Fibroblast of the aortic adventitia (primary cell): ENCODE data around the gene TBC1D22A. TPM values are rescaled to one million over a fixed set of nuclear protein-coding genes. Genes with fewer than 3 reads are reported as not detected.

Experiments
- DNase-seq: peaks from one replicate; pipeline ENCODE4 v3.0.0-alpha.2; 2010; ENCODE audit warnings: low read depth
- H3K4me3 ChIP-seq: 2 replicates; pipeline ENCODE4 v1.5.1; 2011; ENCODE audit warnings: low read depth, mild to moderate bottlenecking, control low read depth, low read length, moderate library complexity
- CTCF ChIP-seq: IDR thresholded peaks from 2 replicates; pipeline ENCODE4 v1.5.1; 2011; ENCODE audit warnings: mild to moderate bottlenecking, low read length, control low read depth, inconsistent platforms; ENCODE audit not compliant: insufficient read depth
- total RNA-seq: library from RNA; depleted of rRNA; stranded (reverse); fragments of >200 nt; gene quantifications from 2 replicates; pipeline ENCODE4 v1.2.3, GENCODE V29; 2012; ENCODE audit warnings: low replicate concordance

Gene TBC1D22A
- total RNA-seq, 1 donor: 13.8 TPM

- DNase-seq: no peak
- no peak for TF ChIP-seq CTCF
- no peak overlapping the region for H3K4me3 ChIP-seq
Measured at GRCh38 chr22:46857142-46857884, 94.9 kb downstream of the TBC1D22A start.

- DNase-seq: no peak
- no peak overlapping the region for H3K4me3 ChIP-seq
- no peak for TF ChIP-seq CTCF
Measured at GRCh38 chr22:46857885-46858143, 95.4 kb downstream of the TBC1D22A start.

- H3K4me3 ChIP-seq: no peak overlapping the region
- TF ChIP-seq CTCF: no peak
Measured at GRCh38 chr22:46858181-46858771, 95.8 kb downstream of the TBC1D22A start.

GRCh38 chr22:46860562-46860961, 98.1 kb downstream of the TBC1D22A start:
- no peak for DNase-seq
- no peak overlapping the region for H3K4me3 ChIP-seq
- TF ChIP-seq CTCF: no peak

More at GRCh38 chr22:46858181-46858771, 95.8 kb downstream of the TBC1D22A start:
- DNase-seq: no peak

GRCh38 chr22:46861468-46862367, 99.3 kb downstream of the TBC1D22A start:
- no peak for TF ChIP-seq CTCF
- no peak for DNase-seq
- no peak overlapping the region for H3K4me3 ChIP-seq

GRCh38 chr22:46862418-46863324, 100.2 kb downstream of the TBC1D22A start:
- H3K4me3 ChIP-seq: no peak overlapping the region
- no peak for TF ChIP-seq CTCF
- DNase-seq: no peak
